AG10803 (cell line): ENCODE results near the gene ATG7.

ENCODE experiments used
- DNase-seq: peaks from one replicate; pipeline ENCODE4 v3.0.0; 2010; ENCODE audit warnings: low read depth
- H3K4me3 ChIP-seq: 2 replicates; pipeline ENCODE4 v1.5.1; 2011; ENCODE audit warnings: mild to moderate bottlenecking, low read length, control low read depth
- CTCF ChIP-seq: conservative IDR thresholded peaks from 2 replicates; pipeline ENCODE4 v1.5.1; 2011; ENCODE audit warnings: mild to moderate bottlenecking, low read length, control low read depth, inconsistent platforms

The ATG7 gene

GRCh38 chr3:11463591-11463990, 191.4 kb downstream of the ATG7 start:
- no peak for TF ChIP-seq CTCF
- H3K4me3 ChIP-seq: no peak overlapping the region
- no peak for DNase-seq

- no peak for TF ChIP-seq CTCF
- DNase-seq: peak; percentile 32
These were observed 192.2 kb downstream of the ATG7 start for GRCh38 chr3:11464356-11464755.

GRCh38 chr3:11465744-11466616, 193.8 kb downstream of the ATG7 start:
- DNase-seq: peak; percentile 95
- no peak for TF ChIP-seq CTCF
- no peak overlapping the region for H3K4me3 ChIP-seq

More at GRCh38 chr3:11464356-11464755, 192.2 kb downstream of the ATG7 start:
- H3K4me3 ChIP-seq: no peak overlapping the region

GRCh38 chr3:11467875-11468274, 195.7 kb downstream of the ATG7 start:
- no peak for DNase-seq
- H3K4me3 ChIP-seq: no peak overlapping the region
- TF ChIP-seq CTCF: no peak

GRCh38 chr3:11470031-11470853, 198.0 kb downstream of the ATG7 start:
- DNase-seq: no peak
- no peak overlapping the region for H3K4me3 ChIP-seq
- TF ChIP-seq CTCF: no peak

GRCh38 chr3:11475324-11475723, 203.1 kb downstream of the ATG7 start:
- H3K4me3 ChIP-seq: no peak overlapping the region
- no peak for DNase-seq
- no peak for TF ChIP-seq CTCF
